RWPE2 (cell line): Measurements from ENCODE around the gene MALL.
A peak's percentile ranks its signal among the peaks of the same experiment; 100 is the strongest.
"Not testable (repeated sequence)": the region's sequence is repeated elsewhere in the genome, so short reads cannot be mapped to it uniquely, and the experiment has no call there.

ENCODE experiments used
- ATAC-seq: fragments of 200-7000 bp; cut with Tn5 transposase; 3 replicates; pipeline ENCODE4 v1.9.1; 2021; ENCODE audit warnings: low read depth
- DNase-seq: peaks from one replicate; pipeline ENCODE4 v3.0.0-alpha.2; 2020; ENCODE audit warnings: low spot score
- H3K27ac ChIP-seq: fragments of 450-650 bp; 2 replicates; pipeline ENCODE4 v1.5.1; 2017; ENCODE audit warnings: mild to moderate bottlenecking; ENCODE audit not compliant: poor library complexity, severe bottlenecking
- H3K27me3 ChIP-seq: fragments of 250-450 bp; sonication (Bioruptor Pico); 2 replicates; pipeline ENCODE4 v1.5.1; 2021; ENCODE audit warnings: mild to moderate bottlenecking, moderate library complexity; ENCODE audit not compliant: insufficient read depth, poor library complexity, severe bottlenecking
- H3K36me3 ChIP-seq: fragments of 250-450 bp; sonication (Bioruptor Pico); 2 replicates; pipeline ENCODE4 v1.5.1; 2020; ENCODE audit warnings: low read depth, mild to moderate bottlenecking, moderate library complexity
- H3K4me1 ChIP-seq: fragments of 250-450 bp; sonication (Bioruptor Pico); 2 replicates; pipeline ENCODE4 v1.5.1; 2021; ENCODE audit warnings: mild to moderate bottlenecking, moderate library complexity; ENCODE audit not compliant: insufficient read depth, poor library complexity, severe bottlenecking
- H3K4me3 ChIP-seq: fragments of 250-450 bp; sonication (Bioruptor Pico); 2 replicates; pipeline ENCODE4 v1.5.1; 2021; ENCODE audit warnings: mild to moderate bottlenecking, moderate library complexity; ENCODE audit not compliant: severe bottlenecking
- H3K9me3 ChIP-seq: fragments of 250-450 bp; sonication (Bioruptor Pico); 2 replicates; pipeline ENCODE4 v1.5.1; 2021; ENCODE audit warnings: mild to moderate bottlenecking, moderate library complexity; ENCODE audit not compliant: severe bottlenecking
- TF ChIP-seq, protein P1 (sequence below): fragments of 450-650 bp; IDR thresholded peaks from one replicate; pipeline ENCODE4 v1.5.1; 2017; ENCODE audit warnings: mild to moderate bottlenecking, moderate library complexity; ENCODE audit not compliant: poor library complexity, severe bottlenecking

The MALL gene

DNA sequence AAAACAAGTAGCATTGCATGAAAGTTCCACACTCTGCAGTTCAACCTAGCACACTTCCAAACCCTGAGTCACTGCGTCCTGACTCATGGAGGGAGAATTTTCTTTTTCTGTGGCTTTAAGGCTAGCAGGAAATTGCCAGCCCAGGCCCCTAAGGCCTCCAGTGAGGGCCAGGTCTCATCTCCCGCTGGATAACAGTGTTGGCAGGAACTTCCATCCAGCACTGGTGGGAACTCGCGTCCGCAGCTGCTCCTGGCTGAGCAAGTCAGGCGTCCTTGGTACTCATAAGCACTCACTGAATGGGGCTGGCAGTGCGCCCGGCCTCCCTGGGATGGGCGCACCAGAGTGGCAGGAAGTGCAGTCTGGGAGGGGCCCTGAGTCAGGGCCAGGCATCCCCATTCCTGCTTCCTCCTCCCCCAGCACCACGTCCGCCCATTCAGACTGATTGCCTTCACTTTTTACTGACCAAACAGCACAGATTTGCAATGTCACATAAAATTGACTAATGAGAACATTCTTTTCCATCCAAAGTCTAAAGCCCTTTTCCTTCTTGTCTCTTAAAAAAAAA lies 14.3 kb downstream of the MALL start:
- TF ChIP-seq, protein P1, sequence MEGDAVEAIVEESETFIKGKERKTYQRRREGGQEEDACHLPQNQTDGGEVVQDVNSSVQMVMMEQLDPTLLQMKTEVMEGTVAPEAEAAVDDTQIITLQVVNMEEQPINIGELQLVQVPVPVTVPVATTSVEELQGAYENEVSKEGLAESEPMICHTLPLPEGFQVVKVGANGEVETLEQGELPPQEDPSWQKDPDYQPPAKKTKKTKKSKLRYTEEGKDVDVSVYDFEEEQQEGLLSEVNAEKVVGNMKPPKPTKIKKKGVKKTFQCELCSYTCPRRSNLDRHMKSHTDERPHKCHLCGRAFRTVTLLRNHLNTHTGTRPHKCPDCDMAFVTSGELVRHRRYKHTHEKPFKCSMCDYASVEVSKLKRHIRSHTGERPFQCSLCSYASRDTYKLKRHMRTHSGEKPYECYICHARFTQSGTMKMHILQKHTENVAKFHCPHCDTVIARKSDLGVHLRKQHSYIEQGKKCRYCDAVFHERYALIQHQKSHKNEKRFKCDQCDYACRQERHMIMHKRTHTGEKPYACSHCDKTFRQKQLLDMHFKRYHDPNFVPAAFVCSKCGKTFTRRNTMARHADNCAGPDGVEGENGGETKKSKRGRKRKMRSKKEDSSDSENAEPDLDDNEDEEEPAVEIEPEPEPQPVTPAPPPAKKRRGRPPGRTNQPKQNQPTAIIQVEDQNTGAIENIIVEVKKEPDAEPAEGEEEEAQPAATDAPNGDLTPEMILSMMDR, result no peak
- H3K4me1 ChIP-seq, result peaks cover 55% of the 10 kb centered on the region
- H3K27ac ChIP-seq, result peak overlapping the region; percentile 100
- no peak overlapping the region for H3K4me3 ChIP-seq
- DNase-seq (peak; percentile 99), ATAC-seq (peak; percentile 81)
- peaks cover 18% of the 10 kb centered on the region for H3K36me3 ChIP-seq
- H3K27me3 ChIP-seq, result no peaks in the 10 kb centered on the region
- H3K9me3 ChIP-seq, result no peaks in the 10 kb centered on the region

DNA sequence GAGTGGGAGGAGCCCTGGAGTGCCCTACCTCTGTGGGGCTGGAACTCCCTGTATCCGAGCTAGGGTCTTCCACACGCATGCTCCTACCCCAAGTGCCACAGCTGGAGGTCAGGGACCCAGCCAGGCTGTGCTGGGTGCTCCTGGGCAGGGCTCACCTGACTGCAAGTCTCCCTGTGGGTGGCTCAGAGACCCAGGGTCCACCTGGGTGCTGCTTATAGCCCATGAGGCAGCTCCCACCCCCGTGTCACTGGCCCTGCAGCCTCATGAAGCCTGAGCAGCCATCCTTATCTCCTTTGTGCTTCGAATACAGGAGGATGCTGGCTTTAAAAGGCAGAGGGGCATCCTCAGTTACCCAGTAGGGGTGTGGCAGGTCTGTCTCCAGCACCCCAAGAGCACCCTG lies 14.7 kb downstream of the MALL start:
- H3K4me1 ChIP-seq, result peaks cover 52% of the 10 kb centered on the region
- peak overlapping the region; percentile 100 for H3K27ac ChIP-seq
- peak; percentile 5 for ATAC-seq
- H3K4me3 ChIP-seq, DNase-seq, H3K9me3 ChIP-seq, H3K27me3 ChIP-seq: not testable (repeated sequence)
- H3K36me3 ChIP-seq, result peaks cover 18% of the 10 kb centered on the region

DNA sequence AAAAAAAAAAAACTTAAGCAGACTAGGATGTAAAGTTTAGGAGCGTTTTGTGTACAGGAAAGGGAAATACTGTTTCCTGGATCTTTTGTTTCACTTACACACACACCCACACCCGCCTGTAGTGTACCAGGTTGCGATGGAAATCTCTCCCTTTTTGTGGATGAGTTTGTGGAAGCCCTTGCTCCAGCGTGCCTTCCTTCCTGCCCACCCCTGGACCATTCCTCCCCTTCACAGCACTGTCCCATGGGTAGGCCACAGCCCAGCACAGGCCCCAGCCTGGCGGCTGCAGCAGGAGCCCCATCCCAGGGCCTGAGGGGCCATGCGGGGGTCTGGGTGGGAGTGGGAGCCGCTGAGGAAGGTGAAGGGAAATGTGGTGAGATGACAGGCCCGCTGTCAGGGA lies 15.1 kb downstream of the MALL start:
- H3K4me1 ChIP-seq, result peaks cover 48% of the 10 kb centered on the region
- H3K4me3 ChIP-seq, result no peak overlapping the region
- ATAC-seq (no peak), DNase-seq (no peak)
- H3K27ac ChIP-seq, result peak overlapping the region; percentile 100
- H3K36me3 ChIP-seq, result peaks cover 18% of the 10 kb centered on the region
- no peaks in the 10 kb centered on the region for H3K27me3 ChIP-seq
- TF ChIP-seq, protein P1, result no peak
- no peaks in the 10 kb centered on the region for H3K9me3 ChIP-seq

DNA sequence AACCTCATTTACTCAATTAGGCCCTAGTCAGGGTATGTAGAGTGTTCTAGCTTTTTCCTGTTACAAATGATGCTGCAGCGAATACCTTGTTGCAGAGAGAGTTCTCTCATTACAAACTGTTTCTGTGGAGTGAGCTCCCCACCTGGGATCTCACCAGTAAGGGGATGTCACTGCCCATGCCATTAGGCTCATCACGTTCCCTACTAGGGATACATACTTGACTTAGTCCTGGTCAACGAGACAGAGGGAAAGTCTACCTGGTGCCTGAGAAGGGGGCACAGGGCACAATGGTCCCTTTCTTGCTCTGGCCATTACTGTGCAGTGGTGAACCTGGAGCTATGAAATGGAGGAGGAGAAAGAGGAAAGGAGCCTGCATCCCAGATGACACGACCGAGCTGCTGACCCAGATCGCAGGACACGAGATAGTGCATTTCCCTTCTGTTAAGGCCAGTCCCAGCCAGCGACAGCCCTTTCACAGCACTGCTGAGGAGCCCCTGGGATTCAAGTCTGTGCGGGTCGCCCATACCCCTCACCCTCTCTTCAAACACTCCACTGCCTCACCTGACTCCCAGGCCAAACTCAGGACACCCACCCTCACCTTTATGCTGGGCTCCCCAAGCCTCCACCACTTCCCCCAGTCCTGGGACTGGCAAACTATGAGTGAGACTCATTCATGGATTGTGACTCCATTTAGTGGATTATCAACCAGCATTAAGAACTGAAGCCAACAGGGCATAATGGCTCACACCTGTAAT lies 16.0 kb downstream of the MALL start:
- no peak overlapping the region for H3K4me3 ChIP-seq
- no peak for ATAC-seq
- no peaks in the 10 kb centered on the region for H3K9me3 ChIP-seq
- peak overlapping the region; percentile 100 for H3K27ac ChIP-seq
- H3K4me1 ChIP-seq, result peaks cover 40% of the 10 kb centered on the region
- no peak for DNase-seq
- H3K36me3 ChIP-seq, result peaks cover 22% of the 10 kb centered on the region
- H3K27me3 ChIP-seq, result no peaks in the 10 kb centered on the region
- TF ChIP-seq, protein P1, result no peak

DNA sequence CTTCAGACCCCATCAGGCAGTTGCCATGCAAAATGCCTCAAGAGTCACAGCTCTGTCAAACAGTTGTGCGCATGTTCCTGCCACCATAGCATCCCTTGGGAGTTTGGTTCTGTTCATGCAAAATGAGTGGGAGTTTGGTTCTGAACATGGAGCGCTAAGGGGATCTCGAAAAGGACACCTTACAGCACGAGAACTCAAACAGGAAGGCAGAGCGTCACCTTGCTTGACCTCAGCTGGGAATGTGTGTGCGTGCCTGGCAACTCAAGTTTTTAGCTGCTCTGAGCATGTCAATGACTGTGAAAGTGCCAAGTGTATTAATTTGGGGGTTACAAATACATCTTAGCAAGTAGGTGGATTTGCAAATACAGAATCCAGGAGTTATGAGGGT lies 16.6 kb downstream of the MALL start:
- Histone ChIP-seq H3K27ac (peak overlapping the region; percentile 100), H3K4me3 (no peak overlapping the region), H3K4me1 (peaks cover 34% of the 10 kb centered on the region), H3K36me3 (peaks cover 22% of the 10 kb centered on the region), H3K27me3 (no peaks in the 10 kb centered on the region), H3K9me3 (no peaks in the 10 kb centered on the region)
- DNase-seq (no peak), ATAC-seq (no peak)
- TF ChIP-seq, protein P1, result no peak
